ENCODE measurements around the gene SULT1A1.
"Not testable (repeated sequence)": the region's sequence is repeated elsewhere in the genome, so short reads cannot be mapped to it uniquely, and the experiment has no call there.

GRCh38 chr16:28607681-28608495 is 2.0 kb downstream of the SULT1A1 start:
- not testable (repeated sequence) for TF ChIP-seq YY1 (IDR thresholded peaks at IDR 0.05; ENCODE audit: insufficient read depth, insufficient read length); ZNF274 (IDR thresholded peaks at IDR 0.05; ENCODE audit: low read depth, low read length); SUZ12 (IDR thresholded peaks at IDR 0.05; ENCODE audit: extremely low read depth, insufficient read depth, insufficient read length)

Measured in NT2/D1 (cell line).